NCI-H2196 (cell line): ENCODE data around the gene TNFAIP3.
"Not testable (repeated sequence)": the region's sequence is repeated elsewhere in the genome, so short reads cannot be mapped to it uniquely, and the experiment has no call there.

Source experiments
- DNase-seq: peaks from one replicate; lab custom pipeline; 2025; ENCODE audit not compliant: unreplicated experiment; lab: John Stamatoyannopoulos, UW

Gene TNFAIP3

DNA sequence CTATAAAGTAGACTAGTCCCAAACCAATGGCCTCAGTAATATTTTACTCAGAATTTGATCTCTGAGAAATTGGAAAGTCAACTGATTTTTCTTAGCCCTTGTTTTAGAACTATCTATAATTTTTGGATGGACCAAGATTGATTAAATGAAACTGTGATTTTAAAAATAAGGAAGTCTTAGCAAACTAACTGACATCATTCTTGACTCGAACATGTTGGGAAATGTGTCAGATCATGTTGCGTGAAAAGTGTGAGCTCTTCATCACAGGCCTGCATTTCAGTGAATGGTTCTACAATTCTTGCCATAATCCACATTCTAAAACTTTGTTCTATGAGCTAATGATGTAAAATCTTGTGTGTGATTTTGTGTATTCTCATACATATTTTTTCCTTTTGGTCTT, 11.0 kb downstream of the TNFAIP3 start:
- no peak for DNase-seq

DNA sequence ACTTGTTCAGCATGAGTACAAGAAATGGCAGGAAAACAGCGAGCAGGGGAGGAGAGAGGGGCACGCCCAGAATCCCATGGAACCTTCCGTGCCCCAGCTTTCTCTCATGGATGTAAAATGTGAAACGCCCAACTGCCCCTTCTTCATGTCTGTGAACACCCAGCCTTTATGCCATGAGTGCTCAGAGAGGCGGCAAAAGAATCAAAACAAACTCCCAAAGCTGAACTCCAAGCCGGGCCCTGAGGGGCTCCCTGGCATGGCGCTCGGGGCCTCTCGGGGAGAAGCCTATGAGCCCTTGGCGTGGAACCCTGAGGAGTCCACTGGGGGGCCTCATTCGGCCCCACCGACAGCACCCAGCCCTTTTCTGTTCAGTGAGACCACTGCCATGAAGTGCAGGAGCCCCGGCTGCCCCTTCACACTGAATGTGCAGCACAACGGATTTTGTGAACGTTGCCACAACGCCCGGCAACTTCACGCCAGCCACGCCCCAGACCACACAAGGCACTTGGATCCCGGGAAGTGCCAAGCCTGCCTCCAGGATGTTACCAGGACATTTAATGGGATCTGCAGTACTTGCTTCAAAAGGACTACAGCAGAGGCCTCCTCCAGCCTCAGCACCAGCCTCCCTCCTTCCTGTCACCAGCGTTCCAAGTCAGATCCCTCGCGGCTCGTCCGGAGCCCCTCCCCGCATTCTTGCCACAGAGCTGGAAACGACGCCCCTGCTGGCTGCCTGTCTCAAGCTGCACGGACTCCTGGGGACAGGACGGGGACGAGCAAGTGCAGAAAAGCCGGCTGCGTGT, 11.6 kb downstream of the TNFAIP3 start:
- DNase-seq = no peak

DNA sequence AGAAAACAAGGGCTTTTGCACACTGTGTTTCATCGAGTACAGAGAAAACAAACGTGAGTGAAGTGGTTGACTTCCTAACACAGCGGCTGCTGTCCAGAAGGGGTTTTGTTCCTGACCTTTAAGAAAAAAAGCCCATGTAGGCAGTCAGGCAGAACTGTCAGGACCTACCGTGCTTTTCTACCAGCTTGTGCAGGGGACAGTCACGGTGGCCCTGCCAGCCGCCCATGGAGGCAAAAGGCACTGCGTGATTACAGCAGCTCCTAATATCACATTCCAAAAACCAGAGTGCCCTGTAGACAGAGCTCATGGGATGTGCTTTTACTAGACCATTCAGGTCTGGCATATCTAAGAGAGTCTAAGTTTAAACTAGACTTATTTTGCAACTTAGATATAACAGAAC, 12.2 kb downstream of the TNFAIP3 start:
- DNase-seq = no peak

DNA sequence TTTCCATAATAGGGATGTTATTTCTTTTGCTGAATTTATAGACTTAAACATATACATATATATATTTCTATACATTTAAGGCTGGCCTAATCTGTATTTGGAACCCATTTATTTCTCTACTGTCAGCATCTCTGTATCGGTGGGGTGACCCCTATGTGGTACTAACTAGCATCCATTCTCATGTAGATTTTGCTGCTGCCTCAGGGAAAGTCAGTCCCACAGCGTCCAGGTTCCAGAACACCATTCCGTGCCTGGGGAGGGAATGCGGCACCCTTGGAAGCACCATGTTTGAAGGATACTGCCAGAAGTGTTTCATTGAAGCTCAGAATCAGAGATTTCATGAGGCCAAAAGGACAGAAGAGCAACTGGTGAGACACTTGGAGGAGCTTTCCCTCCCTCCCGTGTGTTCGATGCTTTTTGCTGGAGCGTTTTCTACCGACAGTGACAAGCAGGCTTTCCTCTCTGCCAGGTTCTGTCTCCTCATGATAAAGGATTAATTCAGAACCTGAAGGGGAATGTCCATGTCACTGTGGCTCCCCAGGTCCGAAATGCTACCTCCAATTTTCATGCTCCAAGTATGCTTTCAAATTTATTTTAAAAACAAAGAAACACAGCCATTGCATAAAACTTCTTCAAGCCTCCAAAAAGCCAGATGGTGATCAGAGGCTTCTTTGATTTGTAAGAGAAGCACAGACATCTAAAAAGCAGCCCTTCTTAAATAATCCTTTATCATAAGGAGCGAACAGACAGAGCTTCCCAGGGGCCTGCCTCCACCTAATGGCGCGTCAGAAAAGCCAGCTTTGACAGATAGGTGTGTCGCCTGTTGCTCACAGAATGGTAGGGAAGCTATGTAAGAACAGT, 13.1 kb downstream of the TNFAIP3 start:
- no peak for DNase-seq

DNA sequence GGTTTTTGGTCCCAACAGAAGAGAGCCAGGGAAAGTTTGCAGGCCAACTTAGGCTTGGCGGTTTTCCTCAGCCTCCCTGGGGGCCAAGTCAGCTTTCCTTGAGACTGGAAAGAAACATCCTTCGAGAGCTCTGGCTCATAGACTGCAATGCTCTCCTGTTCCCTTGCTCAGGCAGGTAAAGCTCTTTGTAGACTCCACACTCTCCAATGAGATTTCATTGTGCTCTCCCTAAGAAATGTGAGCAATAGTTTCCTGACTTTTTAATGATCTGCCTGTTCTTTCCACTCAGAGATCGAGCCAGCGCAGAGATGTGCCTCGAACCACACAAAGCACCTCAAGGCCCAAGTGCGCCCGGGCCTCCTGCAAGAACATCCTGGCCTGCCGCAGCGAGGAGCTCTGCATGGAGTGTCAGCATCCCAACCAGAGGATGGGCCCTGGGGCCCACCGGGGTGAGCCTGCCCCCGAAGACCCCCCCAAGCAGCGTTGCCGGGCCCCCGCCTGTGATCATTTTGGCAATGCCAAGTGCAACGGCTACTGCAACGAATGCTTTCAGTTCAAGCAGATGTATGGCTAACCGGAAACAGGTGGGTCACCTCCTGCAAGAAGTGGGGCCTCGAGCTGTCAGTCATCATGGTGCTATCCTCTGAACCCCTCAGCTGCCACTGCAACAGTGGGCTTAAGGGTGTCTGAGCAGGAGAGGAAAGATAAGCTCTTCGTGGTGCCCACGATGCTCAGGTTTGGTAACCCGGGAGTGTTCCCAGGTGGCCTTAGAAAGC, 13.9 kb downstream of the TNFAIP3 start:
- no peak for DNase-seq

DNA sequence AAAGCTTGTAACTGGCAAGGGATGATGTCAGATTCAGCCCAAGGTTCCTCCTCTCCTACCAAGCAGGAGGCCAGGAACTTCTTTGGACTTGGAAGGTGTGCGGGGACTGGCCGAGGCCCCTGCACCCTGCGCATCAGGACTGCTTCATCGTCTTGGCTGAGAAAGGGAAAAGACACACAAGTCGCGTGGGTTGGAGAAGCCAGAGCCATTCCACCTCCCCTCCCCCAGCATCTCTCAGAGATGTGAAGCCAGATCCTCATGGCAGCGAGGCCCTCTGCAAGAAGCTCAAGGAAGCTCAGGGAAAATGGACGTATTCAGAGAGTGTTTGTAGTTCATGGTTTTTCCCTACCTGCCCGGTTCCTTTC, 14.4 kb downstream of the TNFAIP3 start:
- no peak for DNase-seq

DNA sequence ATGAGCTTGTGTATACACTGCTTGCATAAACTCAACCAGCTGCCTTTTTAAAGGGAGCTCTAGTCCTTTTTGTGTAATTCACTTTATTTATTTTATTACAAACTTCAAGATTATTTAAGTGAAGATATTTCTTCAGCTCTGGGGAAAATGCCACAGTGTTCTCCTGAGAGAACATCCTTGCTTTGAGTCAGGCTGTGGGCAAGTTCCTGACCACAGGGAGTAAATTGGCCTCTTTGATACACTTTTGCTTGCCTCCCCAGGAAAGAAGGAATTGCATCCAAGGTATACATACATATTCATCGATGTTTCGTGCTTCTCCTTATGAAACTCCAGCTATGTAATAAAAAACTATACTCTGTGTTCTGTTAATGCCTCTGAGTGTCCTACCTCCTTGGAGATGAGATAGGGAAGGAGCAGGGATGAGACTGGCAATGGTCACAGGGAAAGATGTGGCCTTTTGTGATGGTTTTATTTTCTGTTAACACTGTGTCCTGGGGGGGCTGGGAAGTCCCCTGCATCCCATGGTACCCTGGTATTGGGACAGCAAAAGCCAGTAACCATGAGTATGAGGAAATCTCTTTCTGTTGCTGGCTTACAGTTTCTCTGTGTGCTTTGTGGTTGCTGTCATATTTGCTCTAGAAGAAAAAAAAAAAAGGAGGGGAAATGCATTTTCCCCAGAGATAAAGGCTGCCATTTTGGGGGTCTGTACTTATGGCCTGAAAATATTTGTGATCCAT, 15.3 kb downstream of the TNFAIP3 start:
- no peak for DNase-seq

DNA sequence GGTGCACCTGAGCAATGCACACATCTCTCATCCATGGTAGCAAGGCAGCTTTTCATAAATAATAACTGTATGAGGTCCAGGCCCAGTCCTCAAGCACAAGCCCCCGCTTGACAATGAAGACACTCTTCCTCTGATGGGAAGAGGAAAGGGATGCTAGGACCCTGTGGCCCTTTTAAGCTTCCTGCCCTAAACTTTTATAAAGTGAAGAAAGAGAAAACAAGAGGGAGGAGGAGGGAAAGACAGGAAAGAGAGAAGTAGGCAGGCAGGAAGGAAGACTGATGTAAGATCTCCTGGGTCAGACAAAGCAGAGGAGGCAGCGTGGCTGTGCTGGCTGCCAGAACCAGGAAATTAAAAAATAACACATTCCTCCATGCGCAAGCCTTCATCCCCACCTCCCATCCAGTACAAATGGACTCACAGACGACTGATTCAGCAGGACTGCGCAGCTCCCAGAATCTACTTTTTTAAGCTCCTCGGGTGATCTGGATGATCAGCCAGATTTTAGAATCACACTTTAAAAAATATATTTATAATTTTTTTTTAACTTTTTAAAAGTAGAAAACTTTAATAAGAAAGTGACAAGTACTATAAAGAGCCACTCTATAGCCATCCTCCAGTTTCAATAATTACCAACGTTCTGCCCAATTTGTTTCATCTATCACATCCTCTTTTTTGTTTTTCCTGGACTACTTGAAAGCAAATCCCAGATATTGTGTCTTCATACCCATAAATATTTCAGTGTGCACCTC, 16.5 kb downstream of the TNFAIP3 start:
- no peak for DNase-seq

DNA sequence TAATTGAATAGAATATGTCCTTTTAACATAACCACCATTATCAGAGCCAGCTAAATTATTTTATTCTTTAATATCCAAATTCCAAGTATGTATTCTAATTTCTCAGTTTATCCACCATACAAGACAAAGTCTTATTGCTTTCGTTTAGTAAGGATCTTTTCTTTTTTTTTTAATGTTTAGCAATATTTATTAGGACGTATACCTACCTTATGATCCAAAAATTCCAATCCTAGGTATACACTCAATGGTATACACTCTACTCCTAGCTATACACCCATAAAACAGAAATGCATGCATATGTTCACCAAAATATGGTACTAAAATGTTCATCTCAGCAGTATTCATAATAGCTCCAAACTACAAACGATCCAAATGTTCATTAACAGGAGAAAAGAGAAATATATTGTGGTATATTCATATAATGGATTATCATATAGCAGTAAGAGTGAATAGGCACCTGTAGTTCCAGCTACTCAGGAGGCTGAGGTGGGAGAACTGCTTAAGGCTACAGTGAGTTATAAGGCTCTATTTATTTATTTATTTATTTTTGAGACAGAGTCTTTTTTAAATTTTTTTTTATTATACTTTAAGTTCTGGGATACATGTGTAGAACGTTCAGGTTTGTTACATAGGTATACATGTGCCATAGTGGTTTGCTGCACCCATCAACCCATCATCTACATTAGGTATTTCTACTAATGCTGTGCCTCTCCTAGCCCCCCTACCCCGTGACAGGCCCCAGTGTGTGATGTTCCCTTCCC, 17.3 kb downstream of the TNFAIP3 start:
- no peak for DNase-seq

DNA sequence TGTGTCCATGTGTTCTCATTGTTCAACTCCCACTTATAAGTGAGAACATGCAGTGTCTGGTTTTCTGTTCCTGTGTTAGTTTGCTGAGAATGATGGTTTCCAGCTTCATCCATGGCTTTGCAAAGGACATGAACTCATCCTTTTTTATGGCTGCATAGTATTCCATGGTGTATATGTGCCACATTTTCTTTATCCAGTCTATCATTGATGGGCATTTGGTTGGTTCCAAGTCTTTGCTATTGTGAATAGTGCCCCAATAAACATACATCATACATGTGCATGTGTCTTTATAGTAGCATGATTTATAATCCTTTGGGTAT, 17.8 kb downstream of the TNFAIP3 start:
- not testable (repeated sequence) for DNase-seq

DNA sequence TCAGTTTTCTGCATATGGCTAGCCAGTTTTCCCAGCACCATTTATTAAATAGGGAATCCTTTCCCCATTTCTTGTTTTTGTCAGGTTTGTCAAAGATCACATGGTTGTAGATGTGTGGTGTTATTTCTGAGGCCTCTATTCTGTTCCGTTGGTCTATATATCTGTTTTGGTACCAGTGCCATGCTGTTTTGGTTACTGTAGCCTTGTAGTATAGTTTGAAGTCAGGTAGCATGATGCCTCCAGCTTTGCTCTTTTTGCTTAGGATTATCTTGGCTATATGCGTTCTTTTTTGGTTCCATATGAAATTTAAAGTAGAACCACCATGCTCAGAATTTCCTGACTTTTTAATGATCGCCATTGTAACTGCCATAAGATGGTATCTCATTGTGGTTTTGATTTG, 19.2 kb downstream of the TNFAIP3 start:
- DNase-seq = not testable (repeated sequence)

DNA sequence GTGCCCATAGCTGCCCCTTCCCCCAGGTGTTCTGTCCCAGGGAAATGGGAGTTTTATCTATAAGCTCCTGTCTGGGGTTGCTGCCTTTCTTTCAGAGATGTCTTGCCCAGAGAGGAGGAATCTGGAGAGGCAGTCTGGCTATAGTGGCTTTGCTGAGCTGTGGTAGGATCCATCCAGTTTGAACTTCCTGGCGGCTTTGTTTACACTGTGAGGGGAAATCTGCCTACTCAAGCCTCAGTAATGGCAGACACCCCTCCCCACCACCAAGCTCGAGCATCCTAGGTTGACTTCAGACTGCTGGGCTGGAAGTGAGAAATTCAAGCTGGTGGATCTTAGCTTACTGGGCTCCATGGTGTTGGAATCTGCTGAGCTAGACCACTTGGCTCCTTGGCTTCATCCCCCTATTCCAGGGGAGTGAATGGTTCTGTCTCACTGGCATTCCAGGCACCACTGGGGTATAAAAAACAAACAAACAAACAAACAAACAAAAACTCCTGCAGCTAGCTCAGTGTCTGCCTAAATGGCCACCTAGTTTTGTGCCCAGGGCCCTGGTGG, 24.0 kb downstream of the TNFAIP3 start:
- no peak for DNase-seq

DNA sequence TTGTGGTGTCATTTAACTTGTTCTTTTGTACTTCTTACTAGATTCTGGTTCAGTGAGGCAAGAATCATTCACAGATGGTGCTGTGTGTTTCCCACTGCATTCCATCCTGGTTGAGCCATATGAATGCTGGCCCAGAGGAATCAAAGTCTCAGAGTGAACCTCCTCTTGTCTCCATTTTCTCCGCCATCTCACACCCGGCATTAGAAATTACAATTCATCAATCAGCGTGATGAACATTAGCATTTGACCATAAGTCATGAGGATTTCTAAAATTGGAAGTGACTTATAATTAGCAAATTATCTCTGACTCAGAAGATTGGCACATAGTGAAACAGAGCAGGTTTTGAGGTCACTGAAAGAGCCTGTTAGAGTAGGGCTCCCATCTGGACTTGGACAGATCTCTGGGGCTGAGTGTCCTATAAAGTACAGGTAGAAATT, 25.2 kb downstream of the TNFAIP3 start:
- no peak for DNase-seq

DNA sequence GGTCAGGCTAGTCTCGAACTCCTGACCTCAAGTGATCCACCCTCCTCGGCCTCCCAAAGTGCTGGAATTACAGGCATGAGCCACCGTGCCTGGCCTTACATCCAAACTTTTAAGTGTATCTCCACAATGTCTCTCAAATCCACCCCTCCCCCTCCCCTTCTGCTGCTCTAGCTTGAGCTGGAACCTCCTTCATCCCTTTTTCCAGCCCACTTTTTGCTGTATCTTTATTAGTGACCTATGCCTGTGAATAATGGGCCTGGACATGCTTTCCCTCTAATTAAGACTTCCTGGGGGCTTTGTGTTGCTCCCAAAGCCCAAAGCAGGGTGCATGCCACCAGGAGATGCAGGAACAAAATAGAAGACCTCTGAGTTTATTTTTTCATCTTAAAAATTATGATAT, 26.1 kb downstream of the TNFAIP3 start:
- no peak for DNase-seq

DNA sequence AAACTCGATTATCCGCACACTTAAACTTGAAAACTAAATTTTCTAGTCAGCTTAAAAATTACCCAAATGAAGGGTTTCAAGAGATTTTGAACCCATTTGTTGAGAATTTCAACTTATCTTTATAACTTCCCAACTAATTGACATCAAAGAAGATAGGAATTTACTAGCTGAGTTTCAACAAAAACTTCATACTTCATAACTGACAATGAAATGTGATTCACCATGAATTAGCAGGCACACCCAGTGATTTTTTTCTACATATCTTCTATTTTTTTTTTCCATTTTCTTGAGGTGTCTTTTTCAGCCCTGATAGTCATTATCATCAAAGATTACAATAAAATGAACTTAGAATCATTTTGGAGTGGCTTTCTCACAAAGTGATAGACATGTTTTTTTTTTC, 26.7 kb downstream of the TNFAIP3 start:
- no peak for DNase-seq

DNA sequence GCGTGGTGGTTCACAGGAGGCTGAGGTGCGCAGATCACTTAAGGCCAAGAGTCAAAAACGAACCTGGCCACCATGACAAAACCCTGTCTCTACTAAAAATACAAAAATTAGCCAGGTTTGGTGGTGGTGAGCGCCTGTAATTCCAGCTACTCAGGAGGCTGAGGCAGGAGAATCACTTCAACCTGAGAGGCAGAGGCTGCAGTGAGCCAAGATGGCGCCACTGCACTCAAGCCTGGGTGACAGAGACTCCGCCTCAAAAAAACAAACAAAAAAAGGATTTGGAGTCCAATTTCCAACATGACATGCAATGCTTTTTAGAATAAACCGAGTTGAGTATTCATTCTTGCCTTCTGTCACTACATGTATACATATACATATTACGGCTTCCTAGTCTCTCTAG, 27.3 kb downstream of the TNFAIP3 start:
- not testable (repeated sequence) for DNase-seq

DNA sequence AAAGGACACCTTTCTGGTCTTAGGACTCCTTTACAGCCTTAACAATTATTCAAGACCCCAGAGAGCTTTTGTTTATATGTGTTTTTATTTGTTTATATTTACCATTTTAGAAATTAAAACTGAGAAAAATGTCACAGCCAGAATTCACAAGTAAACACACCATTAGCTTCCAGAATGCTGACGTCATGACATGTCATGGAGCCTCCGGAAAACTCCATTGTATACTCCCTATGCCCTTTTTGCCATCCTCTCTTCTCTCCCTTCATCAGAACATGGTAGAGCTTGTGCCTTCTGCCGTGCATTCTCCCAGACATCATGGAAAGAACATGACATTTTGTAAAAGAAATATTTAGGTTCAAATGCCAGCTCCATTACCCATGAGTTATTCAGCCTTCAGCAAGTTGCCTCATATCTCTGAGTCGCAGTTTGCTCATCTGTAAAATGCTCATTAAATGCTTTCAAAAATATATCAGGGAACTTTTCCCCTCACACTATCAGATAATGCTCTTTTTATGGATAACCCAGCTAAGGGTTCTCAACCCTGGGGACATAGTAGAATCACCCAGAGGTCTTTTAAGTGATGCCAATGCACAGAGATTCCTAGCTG, 27.8 kb downstream of the TNFAIP3 start:
- no peak for DNase-seq

DNA sequence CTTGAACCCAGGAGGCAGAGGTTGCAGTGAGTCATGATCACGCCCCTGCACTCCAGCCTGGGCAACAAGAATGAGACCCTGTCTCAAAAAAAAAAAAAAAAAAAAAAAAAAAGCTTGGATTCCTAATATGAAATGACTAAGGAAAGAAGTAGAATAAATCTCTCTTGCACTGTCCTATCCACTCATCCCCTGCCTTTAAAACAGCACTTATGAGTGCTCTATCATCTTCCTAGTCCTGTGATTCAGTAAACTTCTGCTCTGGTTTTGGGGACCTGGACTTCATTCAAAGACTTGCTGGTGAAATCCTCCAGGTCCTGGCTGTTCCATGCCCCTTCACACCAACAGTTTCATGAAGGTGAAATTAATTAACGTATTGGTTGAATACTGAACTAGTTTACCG, 29.6 kb downstream of the TNFAIP3 start:
- no peak for DNase-seq

DNA sequence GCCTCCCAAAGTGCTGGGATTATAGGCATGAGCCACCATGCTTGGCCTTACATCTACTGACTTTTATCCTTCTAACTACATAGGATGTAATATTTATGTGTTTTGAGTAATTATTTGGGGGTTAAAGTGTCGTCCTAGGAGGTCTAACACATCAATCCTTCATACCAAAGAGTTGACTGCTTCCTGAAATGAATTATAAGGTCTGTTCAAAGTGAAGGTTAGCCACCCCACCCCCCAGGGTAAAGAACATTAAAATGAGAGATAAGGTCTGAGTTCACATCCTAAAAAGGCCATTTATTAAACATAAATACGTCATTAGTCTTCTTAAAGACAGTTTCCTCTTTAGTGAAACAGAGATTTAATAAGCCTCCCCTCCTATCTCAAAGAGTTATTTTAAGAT, 33.8 kb downstream of the TNFAIP3 start:
- no peak for DNase-seq
